ENCODE measurements around the gene BICDL1.

The BICDL1 gene

GRCh38 chr12:120130011-120130410 is 141.0 kb downstream of the BICDL1 start:
- no peak overlapping the region for H3K27ac ChIP-seq
- TF ChIP-seq CTCF (IDR thresholded peaks at IDR 0.05): no peak
- TF ChIP-seq ZFX (IDR thresholded peaks at IDR 0.05; ENCODE audit: borderline replicate concordance): no peak

GRCh38 chr12:120131116-120131515 is 142.1 kb downstream of the BICDL1 start:
- no peak for TF ChIP-seq CTCF (IDR thresholded peaks at IDR 0.05)
- TF ChIP-seq ZFX (IDR thresholded peaks at IDR 0.05; ENCODE audit: borderline replicate concordance): no peak
- no peak overlapping the region for H3K27ac ChIP-seq

GRCh38 chr12:120132054-120132836 is 143.2 kb downstream of the BICDL1 start:
- no peak overlapping the region for H3K27ac ChIP-seq
- no peak for TF ChIP-seq CTCF (IDR thresholded peaks at IDR 0.05)
- TF ChIP-seq ZFX (IDR thresholded peaks at IDR 0.05; ENCODE audit: borderline replicate concordance): no peak

GRCh38 chr12:120132863-120133385 is 143.9 kb downstream of the BICDL1 start:
- TF ChIP-seq CTCF (IDR thresholded peaks at IDR 0.05) (no peak), ZFX (IDR thresholded peaks at IDR 0.05; ENCODE audit: borderline replicate concordance) (no peak)
- no peak overlapping the region for H3K27ac ChIP-seq

- no peak for TF ChIP-seq CTCF (IDR thresholded peaks at IDR 0.05)
- TF ChIP-seq ZFX (IDR thresholded peaks at IDR 0.05; ENCODE audit: borderline replicate concordance): no peak
Measured at GRCh38 chr12:120134307-120134980, 145.4 kb downstream of the BICDL1 start.

GRCh38 chr12:120136093-120136770 is 147.2 kb downstream of the BICDL1 start:
- H3K27ac ChIP-seq: peak overlapping the region; percentile 13; the same call in 1 of the 2 replicates
- TF ChIP-seq CTCF (IDR thresholded peaks at IDR 0.05) (no peak), ZFX (IDR thresholded peaks at IDR 0.05; ENCODE audit: borderline replicate concordance) (no peak)

More at GRCh38 chr12:120134307-120134980, 145.4 kb downstream of the BICDL1 start:
- H3K27ac ChIP-seq: 0 out of 2 replicates have a peak overlapping the region, but pooled peaks have one; percentile 13

All from 22Rv1 (cell line).